HPDE6-E6E7 (cell line): ENCODE data around the gene PERP.
A peak's percentile ranks its signal among the peaks of the same experiment; 100 is the strongest.

Experiments used
- DNase-seq: peaks from one replicate; pipeline ENCODE4 v3.0.0; 2011; ENCODE audit warnings: missing footprints; ENCODE audit errors: extremely low spot score

PERP gene

GRCh38 chr6:138052783-138053182, 54.4 kb downstream of the PERP start:
- DNase-seq = no peak

GRCh38 chr6:138044972-138045371, 62.2 kb downstream of the PERP start:
- no peak for DNase-seq

- DNase-seq = peak; percentile 60
Observed at GRCh38 chr6:138044458-138044857, 62.8 kb downstream of the PERP start.
